ENCODE results near the gene SLC49A3. TPM values are rescaled to one million over a fixed set of nuclear protein-coding genes. Genes with fewer than 3 reads are reported as not detected.

The SLC49A3 gene
- total and polyA plus RNA-seq, 2 experiments from 2014 or later: 12.2 to 12.8 TPM

DNA sequence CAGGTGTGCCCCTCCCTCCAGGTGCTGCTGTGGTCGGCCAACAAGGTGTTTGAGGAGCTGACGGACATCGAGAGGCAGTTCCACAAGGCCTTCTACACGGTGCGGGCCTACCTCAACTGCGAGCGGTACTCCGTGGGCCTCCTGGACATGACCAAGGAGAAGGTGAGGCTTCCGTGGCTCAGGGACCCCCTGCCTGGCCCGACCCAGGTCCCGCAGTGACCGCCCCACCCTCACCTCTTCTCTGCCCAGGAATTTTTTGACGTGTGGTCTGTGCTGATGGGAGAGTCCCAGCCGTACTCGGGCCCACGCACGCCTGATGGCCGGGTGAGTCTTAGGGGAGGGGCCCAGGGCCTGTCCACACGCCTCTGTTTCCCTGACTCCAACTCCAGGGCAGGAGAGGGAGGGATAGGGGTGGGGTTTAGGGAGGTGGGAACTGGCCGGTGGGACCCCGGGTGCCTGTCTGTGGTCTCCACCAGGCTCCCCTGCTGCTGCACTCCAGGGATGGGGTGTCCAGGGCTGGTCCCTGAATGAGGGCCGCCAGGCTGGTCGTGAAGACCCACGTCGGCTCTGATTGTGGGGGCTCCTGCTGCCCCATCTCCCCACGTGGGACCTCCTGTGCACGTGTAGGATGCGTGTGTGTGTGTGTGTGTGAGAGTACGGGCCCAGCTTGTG, 35.0 kb downstream of the SLC49A3 start:
- 90% methylated on average over 24 of the region's 29 CpGs for WGBS (ENCODE audit: low lambda C conversion rate, missing lambda C conversion rate)
- H3K4me3 ChIP-seq: no peak overlapping the region
- TF ChIP-seq, protein P1, sequence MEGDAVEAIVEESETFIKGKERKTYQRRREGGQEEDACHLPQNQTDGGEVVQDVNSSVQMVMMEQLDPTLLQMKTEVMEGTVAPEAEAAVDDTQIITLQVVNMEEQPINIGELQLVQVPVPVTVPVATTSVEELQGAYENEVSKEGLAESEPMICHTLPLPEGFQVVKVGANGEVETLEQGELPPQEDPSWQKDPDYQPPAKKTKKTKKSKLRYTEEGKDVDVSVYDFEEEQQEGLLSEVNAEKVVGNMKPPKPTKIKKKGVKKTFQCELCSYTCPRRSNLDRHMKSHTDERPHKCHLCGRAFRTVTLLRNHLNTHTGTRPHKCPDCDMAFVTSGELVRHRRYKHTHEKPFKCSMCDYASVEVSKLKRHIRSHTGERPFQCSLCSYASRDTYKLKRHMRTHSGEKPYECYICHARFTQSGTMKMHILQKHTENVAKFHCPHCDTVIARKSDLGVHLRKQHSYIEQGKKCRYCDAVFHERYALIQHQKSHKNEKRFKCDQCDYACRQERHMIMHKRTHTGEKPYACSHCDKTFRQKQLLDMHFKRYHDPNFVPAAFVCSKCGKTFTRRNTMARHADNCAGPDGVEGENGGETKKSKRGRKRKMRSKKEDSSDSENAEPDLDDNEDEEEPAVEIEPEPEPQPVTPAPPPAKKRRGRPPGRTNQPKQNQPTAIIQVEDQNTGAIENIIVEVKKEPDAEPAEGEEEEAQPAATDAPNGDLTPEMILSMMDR (IDR thresholded peaks at IDR 0.05; ENCODE audit: poor library complexity): no peak
- no peak for TF ChIP-seq EZH2phosphoT487 (IDR thresholded peaks at IDR 0.05; ENCODE audit: low read depth, severe bottlenecking, unreplicated experiment)
- no peak for TF ChIP-seq EZH2 (IDR thresholded peaks at IDR 0.05; ENCODE audit: borderline replicate concordance)
- H2AFZ ChIP-seq: no peak overlapping the region
- no peaks in the 10 kb centered on the region for H3K9me2 ChIP-seq (replicated peaks; ENCODE audit: insufficient read depth)
- no peaks in the 10 kb centered on the region for H3K36me3 ChIP-seq (replicated peaks; ENCODE audit: insufficient read depth, low read depth)
- no peaks in the 10 kb centered on the region for H3K4me1 ChIP-seq (ENCODE audit: insufficient read depth)
- H3K4me2 ChIP-seq: no peak overlapping the region
- no peak for DNase-seq (ENCODE audit: low spot score)
- no peaks in the 10 kb centered on the region for H3K27me3 ChIP-seq
- no peak overlapping the region for H3K27ac ChIP-seq
- no peaks in the 10 kb centered on the region for H4K20me1 ChIP-seq (ENCODE audit: insufficient read depth, poor library complexity, severe bottlenecking)
- H3K79me2 ChIP-seq: no peaks in the 10 kb centered on the region
- no peaks in the 10 kb centered on the region for H3K9me3 ChIP-seq (ENCODE audit: low read depth)

DNA sequence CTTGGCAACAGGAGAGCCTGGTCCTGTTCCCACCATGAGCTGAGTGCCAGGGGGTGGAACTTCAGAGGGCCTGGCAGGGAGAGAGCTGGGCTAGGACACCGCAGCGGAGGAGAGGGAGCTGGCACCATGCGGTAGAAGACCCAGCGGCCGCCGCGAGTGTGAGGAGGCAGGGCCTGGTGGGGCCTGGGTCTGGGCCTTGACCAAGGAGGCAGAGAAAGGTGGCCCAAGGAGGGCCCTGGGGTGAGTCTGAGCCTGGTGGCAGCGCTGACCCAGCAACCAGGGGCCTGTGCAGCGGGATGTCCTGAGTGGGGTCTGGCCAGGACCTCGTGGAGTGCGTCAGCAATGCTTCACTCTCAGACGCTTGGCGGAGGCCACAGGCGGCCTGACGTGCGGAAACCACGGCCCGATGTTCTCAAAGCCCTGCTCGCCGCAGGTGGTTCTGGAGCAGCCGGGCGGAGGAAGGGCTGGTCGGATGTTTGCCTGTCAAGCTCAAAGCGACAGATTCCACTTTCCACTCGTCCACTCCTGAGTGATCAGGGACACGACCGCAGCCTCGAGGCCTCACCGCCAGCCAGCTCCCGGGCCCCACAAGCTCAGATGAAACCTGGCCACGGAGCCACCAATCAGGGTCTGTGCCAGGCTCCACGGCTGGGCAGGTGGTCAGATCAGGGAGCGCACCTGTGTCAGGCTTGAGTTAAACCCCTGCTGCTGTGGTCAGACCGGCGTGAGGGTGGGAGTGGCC, 35.7 kb downstream of the SLC49A3 start:
- Histone ChIP-seq H2AFZ (no peak overlapping the region), H3K27ac (no peak overlapping the region), H4K20me1 (ENCODE audit: insufficient read depth, poor library complexity, severe bottlenecking) (no peaks in the 10 kb centered on the region), H3K4me3 (no peak overlapping the region), H3K4me2 (no peak overlapping the region), H3K9me2 (replicated peaks; ENCODE audit: insufficient read depth) (no peaks in the 10 kb centered on the region), H3K27me3 (no peaks in the 10 kb centered on the region), H3K4me1 (ENCODE audit: insufficient read depth) (no peaks in the 10 kb centered on the region), H3K79me2 (no peaks in the 10 kb centered on the region), H3K9me3 (ENCODE audit: low read depth) (no peaks in the 10 kb centered on the region), H3K36me3 (replicated peaks; ENCODE audit: insufficient read depth, low read depth) (no peaks in the 10 kb centered on the region)
- WGBS (ENCODE audit: low lambda C conversion rate, missing lambda C conversion rate): 92% methylated on average over 33 of the region's 35 CpGs
- DNase-seq (ENCODE audit: low spot score): no peak
- TF ChIP-seq EZH2phosphoT487 (IDR thresholded peaks at IDR 0.05; ENCODE audit: low read depth, severe bottlenecking, unreplicated experiment) (no peak), EZH2 (IDR thresholded peaks at IDR 0.05; ENCODE audit: borderline replicate concordance) (no peak)
- TF ChIP-seq, protein P1 (IDR thresholded peaks at IDR 0.05; ENCODE audit: poor library complexity): no peak

DNA sequence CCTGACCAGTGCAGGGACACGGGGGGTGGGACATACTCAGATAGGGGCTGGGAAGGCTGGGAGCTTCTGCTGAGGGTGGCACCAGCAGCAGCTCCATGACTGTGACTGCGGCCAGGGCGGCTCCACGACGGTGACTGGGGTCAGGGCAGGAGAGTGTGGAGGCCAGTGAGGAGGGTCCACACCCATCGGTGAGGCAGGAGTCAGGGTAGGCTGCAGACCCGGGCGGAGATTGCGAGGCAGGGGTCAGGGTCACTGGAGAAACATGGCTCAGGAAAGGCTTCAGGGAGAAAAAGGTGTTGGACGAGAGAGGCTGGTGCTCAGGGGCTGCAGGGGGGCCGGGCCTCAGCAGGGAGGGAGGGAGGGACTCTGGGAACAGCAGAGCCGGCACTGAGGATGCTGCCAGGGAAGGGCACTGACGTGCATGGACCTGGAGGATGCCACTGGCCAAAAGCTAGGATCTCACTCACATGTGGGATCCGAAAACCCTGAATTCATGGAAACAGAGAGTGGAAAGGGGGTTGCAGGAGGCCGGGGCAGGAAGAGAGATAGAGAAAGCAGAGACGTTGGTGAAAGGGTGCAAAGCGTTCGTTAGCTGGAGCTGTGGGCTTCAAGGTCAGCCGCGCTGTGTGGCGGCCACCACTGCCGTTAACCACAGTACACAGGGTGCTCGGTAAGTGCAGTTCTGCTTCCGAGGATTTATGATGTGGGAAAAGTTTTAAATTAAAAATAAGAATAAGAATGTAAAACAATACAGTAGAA, 36.9 kb downstream of the SLC49A3 start:
- H3K9me3 ChIP-seq (ENCODE audit: low read depth): no peaks in the 10 kb centered on the region
- no peaks in the 10 kb centered on the region for H3K36me3 ChIP-seq (replicated peaks; ENCODE audit: insufficient read depth, low read depth)
- H3K27me3 ChIP-seq: no peaks in the 10 kb centered on the region
- H3K9me2 ChIP-seq (replicated peaks; ENCODE audit: insufficient read depth): no peaks in the 10 kb centered on the region
- no peak overlapping the region for H2AFZ ChIP-seq
- H4K20me1 ChIP-seq (ENCODE audit: insufficient read depth, poor library complexity, severe bottlenecking): no peaks in the 10 kb centered on the region
- no peaks in the 10 kb centered on the region for H3K4me1 ChIP-seq (ENCODE audit: insufficient read depth)
- H3K4me2 ChIP-seq: no peak overlapping the region
- no peak for DNase-seq (ENCODE audit: low spot score)
- H3K4me3 ChIP-seq: no peak overlapping the region
- TF ChIP-seq, protein P1 (IDR thresholded peaks at IDR 0.05; ENCODE audit: poor library complexity): no peak
- no peak for TF ChIP-seq EZH2 (IDR thresholded peaks at IDR 0.05; ENCODE audit: borderline replicate concordance)
- H3K27ac ChIP-seq: no peak overlapping the region
- no peaks in the 10 kb centered on the region for H3K79me2 ChIP-seq
- 84% methylated on average over 24 of the region's 24 CpGs for WGBS (ENCODE audit: low lambda C conversion rate, missing lambda C conversion rate)
